WTC11 (cell line): ENCODE measurements around the gene MMP11. TPM values are rescaled to one million over a fixed set of nuclear protein-coding genes. Genes with fewer than 3 reads are reported as not detected.
A peak's percentile ranks its signal among the peaks of the same experiment; 100 is the strongest.

ENCODE experiments used
- ATAC-seq: fragments of 200-7000 bp; cut with Tn5 transposase; 2 replicates; pipeline ENCODE4 v1.10.0; 2021; ENCODE audit warnings: mild to moderate bottlenecking, moderate library complexity
- CTCF ChIA-PET: fragments of 300-600 bp; sonication (Branson Sonifier 250); formaldehyde crosslinking; loops from one replicate; lab custom pipeline; 2021; ENCODE audit warnings: antibody characterized with exemption; lab: Charles Lee
- POLR2A ChIA-PET: fragments of 350-600 bp; sonication (Branson Sonifier 250); formaldehyde crosslinking; loops from one replicate; lab custom pipeline; 2021; ENCODE audit warnings: antibody characterized with exemption; lab: Charles Lee
- DNase-seq: peaks from one replicate; pipeline ENCODE4 v3.0.0; 2021; ENCODE audit warnings: low spot score
- H3K27ac Mint-ChIP-seq: 2 replicates; pipeline ENCODE4 v1.8.0; 2021; ENCODE audit warnings: mixed read lengths
- H3K27me3 Mint-ChIP-seq: 2 replicates; pipeline ENCODE4 v1.8.0; 2021; ENCODE audit warnings: low read depth, mild to moderate bottlenecking, moderate library complexity, mixed read lengths
- H3K36me3 Mint-ChIP-seq: 2 replicates; pipeline ENCODE4 v1.8.0; 2021; ENCODE audit warnings: mixed read lengths
- H3K4me1 Mint-ChIP-seq: 2 replicates; pipeline ENCODE4 v1.8.0; 2022; ENCODE audit warnings: mixed read lengths
- H3K4me3 Mint-ChIP-seq: 2 replicates; pipeline ENCODE4 v1.8.0; 2021; ENCODE audit warnings: mild to moderate bottlenecking, moderate library complexity, mixed read lengths
- H3K9me3 Mint-ChIP-seq: 2 replicates; pipeline ENCODE4 v1.8.0; 2021; ENCODE audit warnings: mixed read lengths
- AR ChIP-seq: fragments of 250-450 bp; sonication (Bioruptor Pico); IDR thresholded peaks from 2 replicates; pipeline ENCODE4 v1.9.0; 2021; ENCODE audit warnings: mild to moderate bottlenecking
- ATF2 ChIP-seq: sonication (generic); formaldehyde crosslinking; IDR thresholded peaks from 2 replicates; pipeline ENCODE4 v1.8.1; 2022; ENCODE audit warnings: low read depth, missing genetic modification reagents, borderline replicate concordance
- ATF6 ChIP-seq: sonication (generic); formaldehyde crosslinking; IDR thresholded peaks from 2 replicates; pipeline ENCODE4 v1.8.1; 2023; ENCODE audit warnings: mild to moderate bottlenecking, missing genetic modification reagents
- CREM ChIP-seq: sonication (generic); formaldehyde crosslinking; IDR thresholded peaks from 2 replicates; pipeline ENCODE4 v1.8.1; 2022; ENCODE audit warnings: mild to moderate bottlenecking, missing genetic modification reagents, moderate library complexity
- E2F5 ChIP-seq: sonication (generic); formaldehyde crosslinking; IDR thresholded peaks from 2 replicates; pipeline ENCODE4 v1.8.1; 2022; ENCODE audit warnings: mild to moderate bottlenecking, moderate library complexity, missing genetic modification reagents
- EMX1 ChIP-seq: fragments of 250-450 bp; sonication (Bioruptor Pico); IDR thresholded peaks from 2 replicates; pipeline ENCODE4 v1.8.0; 2021; ENCODE audit warnings: mild to moderate bottlenecking
- IRF1 ChIP-seq: sonication (generic); formaldehyde crosslinking; IDR thresholded peaks from 2 replicates; pipeline ENCODE4 v1.8.0; 2023; ENCODE audit warnings: missing genetic modification reagents
- NFYB ChIP-seq: sonication (generic); formaldehyde crosslinking; conservative IDR thresholded peaks from 2 replicates; pipeline ENCODE4 v1.8.0; 2022; ENCODE audit warnings: low read depth, missing genetic modification reagents
- OVOL2 ChIP-seq: fragments of 250-450 bp; sonication (Bioruptor Pico); IDR thresholded peaks from 2 replicates; pipeline ENCODE4 v1.9.0; 2021; ENCODE audit warnings: mild to moderate bottlenecking, borderline replicate concordance
- SMAD4 ChIP-seq: sonication (generic); formaldehyde crosslinking; IDR thresholded peaks from 2 replicates; pipeline ENCODE4 v1.8.0; 2022; ENCODE audit warnings: mild to moderate bottlenecking, missing genetic modification reagents
- SOX15 ChIP-seq: fragments of 250-450 bp; sonication (Bioruptor Pico); IDR thresholded peaks from 2 replicates; pipeline ENCODE4 v1.9.0; 2021; ENCODE audit warnings: mild to moderate bottlenecking
- USF2 ChIP-seq: sonication (generic); formaldehyde crosslinking; IDR thresholded peaks from 2 replicates; pipeline ENCODE4 v1.8.1; 2023; ENCODE audit warnings: mild to moderate bottlenecking, missing genetic modification reagents, moderate library complexity
- ZBTB21 ChIP-seq: sonication (generic); formaldehyde crosslinking; IDR thresholded peaks from 2 replicates; pipeline ENCODE4 v1.8.1; 2023; ENCODE audit warnings: mild to moderate bottlenecking, missing genetic modification reagents, borderline replicate concordance
- ZNF263 ChIP-seq: sonication (generic); formaldehyde crosslinking; IDR thresholded peaks from 2 replicates; pipeline ENCODE4 v1.8.1; 2022; ENCODE audit warnings: low read depth, mild to moderate bottlenecking, moderate library complexity, missing genetic modification reagents
- ZNF512 ChIP-seq: sonication (generic); formaldehyde crosslinking; IDR thresholded peaks from 2 replicates; pipeline ENCODE4 v1.8.1; 2022; ENCODE audit warnings: missing genetic modification reagents, borderline replicate concordance
- total RNA-seq: library from RNA; stranded (reverse); gene quantifications from 3 replicates; pipeline ENCODE4 v1.2.3, GENCODE V29; 2021

MMP11 gene
- total RNA-seq, 1 experiment from 2014 or later = 16.5 TPM

- H3K27ac Mint-ChIP-seq = peak overlapping the region; percentile 71
- H3K36me3 Mint-ChIP-seq = peaks cover 55% of the 10 kb centered on the region
- no peak for DNase-seq
- H3K4me3 Mint-ChIP-seq = no peak overlapping the region
- TF ChIP-seq SMAD4 (CRISPR knock-in tag) = no peak
- no peak for TF ChIP-seq IRF1
- TF ChIP-seq USF2 (CRISPR knock-in tag) = no peak
- TF ChIP-seq NFYB (CRISPR knock-in tag) = no peak
- no peak for TF ChIP-seq ZNF512 (CRISPR knock-in tag)
- no peak for TF ChIP-seq ZNF263
- no peak for TF ChIP-seq ATF2
- TF ChIP-seq SOX15 (CRISPR knock-in tag) = no peak
- TF ChIP-seq, all 79 proteins: peak for 0
- CTCF ChIA-PET = no interaction called here
- POLR2A ChIA-PET = no interaction called here
- no peak for ATAC-seq
- H3K9me3 Mint-ChIP-seq = no peaks in the 10 kb centered on the region
- peaks cover 8% of the 10 kb centered on the region for H3K4me1 Mint-ChIP-seq
- no peaks in the 10 kb centered on the region; the same call in 1 of the 2 replicates for H3K27me3 Mint-ChIP-seq
Measured at GRCh38 chr22:23828800-23829680, 56.4 kb downstream of the MMP11 start.

GRCh38 chr22:23829845-23830372, 57.3 kb downstream of the MMP11 start:
- TF ChIP-seq EMX1 (CRISPR knock-in tag) (no peak), E2F5 (CRISPR knock-in tag) (no peak), AR (CRISPR knock-in tag) (no peak), OVOL2 (CRISPR knock-in tag) (no peak), ATF6 (CRISPR knock-in tag) (no peak), ZBTB21 (CRISPR knock-in tag) (no peak), CREM (CRISPR knock-in tag) (no peak)
- H3K9me3 Mint-ChIP-seq = no peaks in the 10 kb centered on the region
- ChIA-PET POLR2A (no interaction called here), CTCF (no interaction called here)
- H3K4me3 Mint-ChIP-seq = no peak overlapping the region
- no peak for ATAC-seq
- H3K27ac Mint-ChIP-seq = no peak overlapping the region
- peaks cover 8% of the 10 kb centered on the region for H3K4me1 Mint-ChIP-seq
- H3K27me3 Mint-ChIP-seq = no peaks in the 10 kb centered on the region; the same call in 1 of the 2 replicates
- peaks cover 48% of the 10 kb centered on the region for H3K36me3 Mint-ChIP-seq
- no peak for DNase-seq
